Activated naive CD8-positive, alpha-beta T cell treated with anti-CD3 and anti-CD28 coated beads, Interleukin-2, amount 10 ng/mL, durations not matched to agents 7 days and 5 days (primary cell): ENCODE results near the gene ANO4. TPM values are rescaled to one million over a fixed set of nuclear protein-coding genes. Genes with fewer than 3 reads are reported as not detected.
"Not testable (repeated sequence)": the region's sequence is repeated elsewhere in the genome, so short reads cannot be mapped to it uniquely, and the experiment has no call there.

Source experiments
- ATAC-seq: fragments of 150-1000 bp; cut with Tn5 transposase; one replicate; pipeline ENCODE4 v1.10.0; 2021; ENCODE audit warnings: low read depth, moderate library complexity
- POLR2A ChIA-PET: fragments of 350-600 bp; sonication (Branson Sonifier 250); formaldehyde crosslinking; loops from one replicate; lab custom pipeline; 2021; ENCODE audit warnings: antibody characterized with exemption; lab: Charles Lee
- DNase-seq: peaks from one replicate; pipeline ENCODE4 v3.0.0; 2021
- H3K27ac Mint-ChIP-seq: one replicate; pipeline ENCODE4 v1.8.0; 2022; ENCODE audit warnings: mild to moderate bottlenecking, mixed read lengths
- H3K27me3 Mint-ChIP-seq: one replicate; pipeline ENCODE4 v1.8.0; 2022; ENCODE audit warnings: mild to moderate bottlenecking, moderate library complexity, mixed read lengths
- H3K36me3 Mint-ChIP-seq: one replicate; pipeline ENCODE4 v1.8.0; 2021; ENCODE audit warnings: mild to moderate bottlenecking, mixed read lengths
- H3K4me1 Mint-ChIP-seq: one replicate; pipeline ENCODE4 v1.8.0; 2021; ENCODE audit warnings: mixed read lengths
- H3K4me3 Mint-ChIP-seq: one replicate; pipeline ENCODE4 v1.8.0; 2022; ENCODE audit warnings: mild to moderate bottlenecking, moderate library complexity, mixed read lengths
- H3K9me3 Mint-ChIP-seq: one replicate; pipeline ENCODE4 v1.8.0; 2021; ENCODE audit warnings: mixed read lengths
- total RNA-seq, 2 experiments: library from RNA; stranded (reverse); gene quantifications; one replicate each; pipeline ENCODE4 v1.2.3, GENCODE V29; 2021

The ANO4 gene
- total RNA-seq, 2 experiments from 2014 or later, result not detected

DNA sequence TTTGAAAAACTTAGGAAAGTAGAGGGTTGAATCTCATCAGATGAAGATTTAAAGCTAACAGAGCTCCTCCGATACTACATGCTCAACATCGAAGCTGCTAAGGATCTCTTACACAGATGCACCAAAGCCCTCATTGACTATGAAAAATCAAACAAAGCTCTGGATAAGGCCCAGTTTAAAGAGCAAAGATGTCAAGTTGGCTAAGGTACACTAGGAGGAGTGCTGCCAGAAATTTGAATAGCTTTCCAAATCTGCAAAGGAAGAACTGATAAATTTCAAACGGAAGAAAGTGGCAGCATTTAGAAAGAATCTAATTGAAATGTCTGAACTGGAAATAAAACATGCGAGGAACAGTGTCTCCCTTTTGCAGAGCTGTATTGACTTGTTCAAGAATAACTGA is 274.3 kb downstream of the ANO4 start:
- POLR2A ChIA-PET, result no interaction called here
- H3K9me3 Mint-ChIP-seq, result peaks cover 1% of the 10 kb centered on the region

DNA sequence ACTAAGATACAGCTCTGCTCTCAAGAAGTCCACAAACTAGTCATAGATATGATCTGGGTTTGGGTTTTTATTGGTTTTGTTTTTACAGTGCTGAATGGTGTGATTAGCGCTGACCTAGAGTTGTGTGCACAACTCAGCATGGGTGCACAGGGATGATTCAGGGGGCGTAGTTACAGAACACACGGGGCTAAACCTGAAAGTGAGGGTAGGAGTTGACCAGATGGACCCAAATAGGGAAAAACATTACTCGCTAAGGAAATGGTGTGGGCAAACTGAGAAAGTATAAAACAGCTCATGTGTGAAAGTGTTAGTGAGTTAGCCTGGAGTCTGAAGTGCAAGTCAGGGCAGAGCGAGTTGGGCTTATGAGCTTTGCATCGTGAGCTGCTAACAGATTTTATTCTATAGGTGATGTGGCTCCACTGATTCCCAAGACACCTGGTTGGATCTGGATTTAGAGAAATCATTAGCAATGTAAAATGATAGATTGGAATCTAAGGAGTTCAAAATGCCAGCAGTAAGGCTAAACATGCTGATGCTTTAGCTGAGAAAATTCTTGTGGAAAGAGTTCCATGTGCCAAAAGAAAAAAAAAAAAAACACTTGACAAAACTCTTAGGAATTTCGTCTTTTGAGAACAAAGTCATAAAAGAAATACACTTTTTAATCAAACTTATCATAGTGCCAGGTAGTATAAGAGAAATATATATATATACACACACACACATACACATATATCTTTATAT is 280.5 kb downstream of the ANO4 start:
- POLR2A ChIA-PET, result no interaction called here
- DNase-seq, result no peak
- Mint-ChIP-seq H3K27me3 (no peaks in the 10 kb centered on the region), H3K4me1 (no peaks in the 10 kb centered on the region), H3K36me3 (no peaks in the 10 kb centered on the region), H3K27ac (no peak overlapping the region), H3K4me3 (no peak overlapping the region), H3K9me3 (peaks cover 1% of the 10 kb centered on the region)
- ATAC-seq, result no peak

More for the DNA sequence above, 274.3 kb downstream of the ANO4 start:
- Mint-ChIP-seq H3K4me3 (no peak overlapping the region), H3K27me3 (no peaks in the 10 kb centered on the region), H3K27ac (no peak overlapping the region), H3K4me1 (no peaks in the 10 kb centered on the region), H3K36me3 (no peaks in the 10 kb centered on the region)
- ATAC-seq, result no peak
- no peak for DNase-seq

DNA sequence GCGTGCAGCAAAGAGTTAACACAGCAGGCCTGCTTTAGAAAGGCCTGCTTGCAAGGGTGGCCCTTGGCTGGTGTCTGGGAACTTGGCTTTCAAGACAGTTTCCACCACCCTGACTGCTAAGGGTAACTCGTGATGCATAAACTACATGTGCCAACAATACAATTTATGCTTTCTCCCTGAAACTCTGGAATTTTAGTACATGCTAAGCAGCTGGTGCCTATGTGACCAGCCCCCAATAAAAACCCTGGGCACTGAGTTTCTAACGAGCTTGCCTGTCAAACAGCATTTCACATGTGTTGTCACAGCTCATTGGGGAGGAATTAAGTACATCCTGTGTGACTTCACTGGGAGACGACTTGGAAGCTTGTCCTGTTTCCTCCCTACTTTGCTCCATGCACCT is 282.3 kb downstream of the ANO4 start:
- Mint-ChIP-seq H3K36me3 (no peaks in the 10 kb centered on the region), H3K27ac (no peak overlapping the region), H3K27me3 (no peaks in the 10 kb centered on the region), H3K4me1 (no peaks in the 10 kb centered on the region), H3K9me3 (peaks cover 1% of the 10 kb centered on the region), H3K4me3 (no peak overlapping the region)
- DNase-seq (no peak), ATAC-seq (no peak)
- POLR2A ChIA-PET, result no interaction called here

DNA sequence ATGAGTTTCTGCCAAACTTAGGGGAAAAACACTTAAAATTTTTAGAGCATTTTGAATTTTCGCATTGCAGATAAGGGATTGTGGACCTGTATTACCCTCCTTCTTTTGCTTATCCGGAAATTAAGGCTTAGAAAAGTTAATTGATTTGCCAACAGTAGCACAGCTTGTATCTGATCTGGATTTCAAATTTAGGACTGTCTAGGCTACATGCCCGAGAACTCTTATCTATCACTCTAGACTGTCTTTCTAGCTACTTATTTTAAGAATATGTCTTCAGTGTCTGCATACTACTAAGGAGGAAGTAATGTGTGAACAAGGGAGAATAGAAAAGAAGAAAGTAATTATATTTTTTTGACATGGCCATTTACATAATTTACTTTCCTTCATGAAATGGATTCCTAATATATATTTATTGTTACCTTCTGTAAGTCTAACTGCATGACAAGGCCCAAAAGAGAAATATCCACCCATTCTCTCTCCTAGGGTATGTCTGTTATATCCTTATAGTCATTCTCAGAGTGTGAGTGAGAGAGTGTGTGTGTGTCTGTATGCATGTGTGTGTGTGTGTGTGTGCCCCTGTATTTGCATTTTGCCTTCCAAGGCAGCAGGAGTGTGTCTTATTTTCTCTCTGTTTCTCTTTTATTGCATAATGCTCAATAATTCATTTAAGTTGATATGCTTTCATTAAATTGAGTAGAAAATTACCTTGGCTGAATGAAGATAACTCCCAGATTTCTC is 283.4 kb downstream of the ANO4 start:
- DNase-seq (no peak), ATAC-seq (no peak)
- no peak overlapping the region for H3K27ac Mint-ChIP-seq
- H3K4me1 Mint-ChIP-seq, result no peaks in the 10 kb centered on the region
- POLR2A ChIA-PET, result no interaction called here
- no peaks in the 10 kb centered on the region for H3K36me3 Mint-ChIP-seq
- no peak overlapping the region for H3K4me3 Mint-ChIP-seq
- peaks cover 1% of the 10 kb centered on the region for H3K9me3 Mint-ChIP-seq
- no peaks in the 10 kb centered on the region for H3K27me3 Mint-ChIP-seq

DNA sequence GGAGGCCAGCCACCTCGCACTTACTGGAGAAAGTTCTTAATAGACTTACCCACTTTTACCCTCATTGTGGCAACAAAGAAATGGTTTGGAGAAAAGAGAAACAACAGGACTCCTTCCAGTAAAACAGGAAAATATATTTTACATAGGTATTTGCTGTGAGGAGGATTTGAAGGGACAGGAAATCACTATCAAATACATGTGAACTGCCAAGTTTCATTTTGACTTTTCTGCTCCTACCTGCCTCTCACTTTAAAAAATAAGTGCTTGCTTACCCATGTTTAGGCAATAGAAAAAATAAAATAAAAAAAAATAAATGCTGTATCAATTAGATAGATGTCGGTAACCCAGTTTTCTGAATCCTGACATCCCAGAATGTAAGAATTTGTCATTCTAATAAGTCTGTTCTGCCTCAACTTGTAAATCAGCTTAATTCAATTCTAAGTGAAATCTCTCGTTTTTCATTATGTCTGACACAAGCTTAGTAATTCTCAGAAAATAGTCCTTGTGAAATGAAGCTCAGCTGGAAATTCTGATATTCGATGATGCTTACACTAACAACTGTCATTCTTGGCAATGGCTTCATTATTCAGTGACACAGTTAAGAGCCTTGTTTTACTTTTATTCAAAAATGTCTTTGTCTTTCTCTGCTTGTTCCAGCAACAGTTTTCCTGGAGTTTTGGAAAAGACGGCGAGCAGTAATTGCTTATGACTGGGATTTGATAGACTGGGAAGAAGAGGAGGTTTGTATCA is 284.1 kb downstream of the ANO4 start:
- ATAC-seq, result no peak
- no peaks in the 10 kb centered on the region for H3K36me3 Mint-ChIP-seq
- H3K4me1 Mint-ChIP-seq, result no peaks in the 10 kb centered on the region
- POLR2A ChIA-PET, result no interaction called here
- no peaks in the 10 kb centered on the region for H3K27me3 Mint-ChIP-seq
- H3K4me3 Mint-ChIP-seq, result no peak overlapping the region
- no peak overlapping the region for H3K27ac Mint-ChIP-seq
- H3K9me3 Mint-ChIP-seq, result no peaks in the 10 kb centered on the region
- no peak for DNase-seq

DNA sequence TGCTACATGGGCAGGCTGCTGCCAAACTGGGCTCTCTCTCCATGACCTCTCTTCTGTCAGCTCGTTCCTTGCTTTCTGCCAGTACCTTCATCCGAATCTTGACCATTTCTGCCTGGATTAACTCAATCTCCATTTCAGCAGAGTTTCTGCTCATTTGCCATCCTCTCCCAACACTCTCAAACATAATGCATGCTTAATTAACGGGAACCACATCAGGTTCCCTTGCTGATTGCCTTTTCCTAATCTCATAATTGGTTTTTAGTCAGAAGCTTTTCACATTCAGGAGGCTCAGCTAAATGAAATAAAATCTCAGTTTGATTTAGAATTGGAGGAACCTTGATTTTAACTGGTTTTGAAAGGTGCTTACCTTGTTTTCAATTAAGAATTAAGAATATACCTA is 288.1 kb downstream of the ANO4 start:
- Mint-ChIP-seq H3K36me3 (no peaks in the 10 kb centered on the region), H3K4me3 (no peak overlapping the region), H3K4me1 (peaks cover 2% of the 10 kb centered on the region), H3K9me3 (no peaks in the 10 kb centered on the region), H3K27ac (no peak overlapping the region), H3K27me3 (peaks cover 2% of the 10 kb centered on the region)
- ATAC-seq (no peak), DNase-seq (no peak)
- POLR2A ChIA-PET, result no interaction called here

DNA sequence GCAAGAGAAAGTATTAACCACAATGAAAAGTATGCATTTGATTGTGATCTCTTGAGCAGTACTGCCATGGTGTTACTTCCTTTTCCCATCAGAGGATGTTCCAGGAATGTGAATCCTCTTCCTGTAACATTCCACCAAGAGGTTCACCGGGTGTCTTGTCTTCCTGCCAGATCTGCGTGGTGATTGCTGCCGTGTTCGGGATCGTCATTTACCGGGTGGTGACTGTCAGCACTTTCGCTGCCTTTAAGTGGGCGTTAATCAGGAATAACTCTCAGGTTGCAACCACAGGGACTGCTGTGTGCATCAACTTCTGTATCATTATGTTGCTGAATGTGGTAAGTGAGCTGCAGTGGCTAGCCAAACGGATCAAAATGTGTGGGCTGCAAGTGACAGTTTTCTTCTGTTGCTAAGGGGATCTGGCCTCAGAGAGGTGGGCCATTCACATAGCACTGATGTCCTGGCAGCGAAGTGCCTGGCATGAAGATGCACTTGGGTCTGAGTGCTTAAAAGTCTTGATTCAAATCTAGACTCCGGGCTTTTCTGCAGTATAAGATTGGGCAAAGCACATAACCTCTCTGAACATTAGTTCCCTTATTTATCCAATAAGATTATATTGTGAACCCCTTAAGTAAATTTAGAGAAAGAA is 292.0 kb downstream of the ANO4 start:
- Mint-ChIP-seq H3K27me3 (peaks cover 2% of the 10 kb centered on the region), H3K36me3 (no peaks in the 10 kb centered on the region), H3K9me3 (no peaks in the 10 kb centered on the region), H3K4me1 (peaks cover 2% of the 10 kb centered on the region), H3K27ac (no peak overlapping the region), H3K4me3 (no peak overlapping the region)
- POLR2A ChIA-PET, result no interaction called here
- ATAC-seq (no peak), DNase-seq (no peak)

DNA sequence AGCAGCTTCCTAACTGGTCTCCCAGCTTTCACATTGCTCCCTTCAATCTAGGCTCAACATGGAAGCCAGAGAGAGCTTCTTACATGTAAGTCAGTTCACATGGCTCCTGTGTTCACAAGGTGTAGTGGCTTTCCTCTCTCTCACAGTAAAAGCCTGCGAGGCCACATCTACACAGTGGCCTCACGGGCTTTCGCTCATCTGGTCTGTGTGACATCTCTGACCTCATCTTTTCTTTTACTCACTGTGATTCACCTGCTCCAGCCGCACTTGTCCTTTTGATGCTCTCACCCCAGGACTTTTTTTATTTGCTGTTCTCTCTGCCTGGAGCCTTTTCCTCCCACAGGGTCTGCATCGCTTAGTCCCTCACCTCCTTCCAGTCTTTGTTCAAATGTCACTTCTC is 293.3 kb downstream of the ANO4 start:
- H3K36me3 Mint-ChIP-seq, result no peaks in the 10 kb centered on the region
- H3K4me1 Mint-ChIP-seq, result peaks cover 2% of the 10 kb centered on the region
- H3K27ac Mint-ChIP-seq, result no peak overlapping the region
- H3K9me3 Mint-ChIP-seq, result no peaks in the 10 kb centered on the region
- POLR2A ChIA-PET, result no interaction called here
- ATAC-seq, result no peak
- no peak for DNase-seq
- peaks cover 2% of the 10 kb centered on the region for H3K27me3 Mint-ChIP-seq
- no peak overlapping the region for H3K4me3 Mint-ChIP-seq

DNA sequence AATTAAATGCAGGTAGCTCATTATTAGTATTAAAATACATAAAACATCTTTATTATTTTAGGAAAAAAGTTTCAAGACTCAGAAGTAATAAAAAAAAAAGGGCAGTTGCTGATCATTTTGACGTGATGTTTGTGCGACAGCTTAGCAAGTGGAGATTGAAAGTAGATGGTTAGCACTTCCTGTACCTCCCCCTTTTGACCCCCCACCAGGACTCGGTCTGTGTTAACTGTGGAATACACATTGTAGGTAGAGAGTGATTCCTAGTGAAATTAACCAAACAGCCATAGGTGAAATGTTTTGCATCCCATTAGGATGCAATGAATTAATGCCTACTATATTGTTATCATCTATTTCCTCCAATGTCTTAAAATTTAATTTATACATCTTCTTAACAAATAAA is 294.7 kb downstream of the ANO4 start:
- DNase-seq (no peak), ATAC-seq (no peak)
- POLR2A ChIA-PET, result no interaction called here
- Mint-ChIP-seq H3K27ac (no peak overlapping the region), H3K9me3 (no peaks in the 10 kb centered on the region), H3K27me3 (peaks cover 2% of the 10 kb centered on the region), H3K36me3 (no peaks in the 10 kb centered on the region), H3K4me3 (no peak overlapping the region), H3K4me1 (peaks cover 2% of the 10 kb centered on the region)

DNA sequence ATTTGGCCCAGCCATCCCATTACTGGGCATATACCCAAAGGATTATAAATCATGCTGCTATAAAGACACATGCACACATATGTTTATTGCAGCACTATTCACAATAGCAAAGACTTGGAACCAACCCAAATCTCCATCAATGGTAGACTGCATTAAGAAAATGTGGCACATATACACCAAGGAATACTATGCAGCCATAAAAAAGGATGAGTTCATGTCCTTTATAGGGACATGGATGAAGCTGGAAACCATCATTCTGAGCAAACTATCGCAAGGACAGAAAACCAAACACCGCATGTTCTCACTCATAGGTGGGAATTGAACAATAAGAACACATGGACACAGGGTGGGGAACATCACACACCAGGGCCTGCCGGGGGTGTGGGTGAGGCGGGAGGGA is 295.6 kb downstream of the ANO4 start:
- H3K9me3 Mint-ChIP-seq, POLR2A ChIA-PET, H3K27ac Mint-ChIP-seq, H3K4me1 Mint-ChIP-seq, H3K27me3 Mint-ChIP-seq, ATAC-seq, H3K4me3 Mint-ChIP-seq, H3K36me3 Mint-ChIP-seq, DNase-seq: not testable (repeated sequence)

DNA sequence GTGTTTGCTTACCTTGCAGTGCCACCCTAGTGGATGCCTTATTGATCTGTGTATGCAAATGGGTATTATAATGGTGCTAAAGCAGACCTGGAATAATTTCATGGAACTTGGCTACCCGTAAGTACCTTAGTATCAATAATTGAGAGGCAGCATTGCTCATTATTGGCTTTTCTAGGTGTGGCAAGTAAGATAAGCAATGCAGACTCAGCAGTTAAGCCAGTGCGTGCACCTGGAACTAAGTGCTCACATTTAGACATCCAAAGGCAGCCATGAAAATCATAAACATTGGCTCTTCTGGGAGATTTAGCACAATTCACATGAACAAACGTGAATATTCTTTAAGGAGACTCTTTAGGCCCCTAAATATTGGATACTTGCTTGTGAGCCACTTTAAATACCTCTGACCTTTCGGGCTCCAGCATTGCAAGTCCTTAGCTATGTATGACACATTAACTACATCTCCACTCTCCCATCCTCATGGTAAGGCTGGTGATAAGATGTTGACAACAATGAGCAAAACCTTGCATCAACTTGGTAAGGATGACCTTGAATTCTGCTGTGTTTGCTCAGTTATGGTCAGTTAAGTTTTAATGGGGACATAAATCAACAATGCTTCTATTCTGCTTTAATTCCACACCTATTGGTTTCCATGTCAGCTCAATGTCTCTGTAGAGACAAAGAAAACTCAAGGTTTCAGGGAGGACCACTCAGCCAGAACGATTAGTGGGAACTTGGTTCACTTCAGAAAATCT is 303.4 kb downstream of the ANO4 start:
- POLR2A ChIA-PET, result no interaction called here
- Mint-ChIP-seq H3K36me3 (no peaks in the 10 kb centered on the region), H3K27ac (no peak overlapping the region), H3K4me1 (no peaks in the 10 kb centered on the region), H3K9me3 (no peaks in the 10 kb centered on the region), H3K4me3 (no peak overlapping the region), H3K27me3 (no peaks in the 10 kb centered on the region)
- DNase-seq (no peak), ATAC-seq (no peak)

DNA sequence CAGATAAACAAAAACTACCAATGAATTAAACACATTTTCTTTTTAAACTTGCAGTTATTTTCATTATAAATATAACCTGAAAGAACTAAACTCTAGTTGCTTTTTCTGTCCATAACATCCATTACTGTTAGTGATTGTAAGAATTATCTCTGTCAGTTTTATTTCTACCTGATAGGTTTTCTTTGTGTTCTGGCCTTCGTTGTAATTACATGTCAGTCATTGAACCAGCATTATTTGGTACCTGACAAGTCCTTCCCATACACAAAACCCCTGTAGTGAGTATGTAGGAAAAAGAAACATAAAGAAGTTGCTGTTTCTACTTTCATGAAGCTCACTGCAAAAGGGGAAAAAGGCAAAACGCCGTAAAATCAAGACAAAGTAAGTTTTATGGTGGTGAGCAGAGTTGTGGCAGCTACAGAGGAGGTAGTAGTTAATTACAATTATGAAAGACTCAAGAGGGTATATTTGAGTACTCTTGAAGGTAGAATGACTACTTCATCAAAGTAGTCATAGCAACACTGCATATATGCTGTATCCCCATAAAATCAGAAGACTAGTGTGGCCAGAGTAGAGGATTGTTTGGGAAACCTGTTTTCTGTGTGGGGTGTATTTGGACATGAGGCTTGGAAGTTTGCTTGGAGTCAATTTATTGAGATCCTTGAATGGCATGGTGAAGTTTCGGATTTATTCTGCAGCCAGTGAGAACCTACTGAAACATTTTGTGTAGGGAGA is 312.6 kb downstream of the ANO4 start:
- Mint-ChIP-seq H3K4me3 (no peak overlapping the region), H3K4me1 (no peaks in the 10 kb centered on the region), H3K27ac (no peak overlapping the region), H3K27me3 (no peaks in the 10 kb centered on the region), H3K36me3 (no peaks in the 10 kb centered on the region), H3K9me3 (no peaks in the 10 kb centered on the region)
- DNase-seq, result no peak
- no peak for ATAC-seq
- POLR2A ChIA-PET, result no interaction called here
